G401.6 (cell line): ENCODE results near the gene NSUN4.
"Not testable (repeated sequence)": the region's sequence is repeated elsewhere in the genome, so short reads cannot be mapped to it uniquely, and the experiment has no call there.

Source experiments
- FAIRE-seq: peaks from 2 replicates; lab custom pipeline; 2012; peaks lifted over from hg19 to GRCh38; lab: Jason Lieb, UNC

The NSUN4 gene

GRCh38 chr1:46340404-46341221, at the start of gene NSUN4:
NSUN4 (plus strand) TSS chr1:46340807; CDS start chr1:46340827, 20 bp downstream.
- FAIRE-seq = peak; percentile 85

GRCh38 chr1:46295306-46295705, 45.3 kb upstream of the NSUN4 start:
- no peak for FAIRE-seq

GRCh38 chr1:46298387-46298786, 42.2 kb upstream of the NSUN4 start:
- no peak for FAIRE-seq

DNA sequence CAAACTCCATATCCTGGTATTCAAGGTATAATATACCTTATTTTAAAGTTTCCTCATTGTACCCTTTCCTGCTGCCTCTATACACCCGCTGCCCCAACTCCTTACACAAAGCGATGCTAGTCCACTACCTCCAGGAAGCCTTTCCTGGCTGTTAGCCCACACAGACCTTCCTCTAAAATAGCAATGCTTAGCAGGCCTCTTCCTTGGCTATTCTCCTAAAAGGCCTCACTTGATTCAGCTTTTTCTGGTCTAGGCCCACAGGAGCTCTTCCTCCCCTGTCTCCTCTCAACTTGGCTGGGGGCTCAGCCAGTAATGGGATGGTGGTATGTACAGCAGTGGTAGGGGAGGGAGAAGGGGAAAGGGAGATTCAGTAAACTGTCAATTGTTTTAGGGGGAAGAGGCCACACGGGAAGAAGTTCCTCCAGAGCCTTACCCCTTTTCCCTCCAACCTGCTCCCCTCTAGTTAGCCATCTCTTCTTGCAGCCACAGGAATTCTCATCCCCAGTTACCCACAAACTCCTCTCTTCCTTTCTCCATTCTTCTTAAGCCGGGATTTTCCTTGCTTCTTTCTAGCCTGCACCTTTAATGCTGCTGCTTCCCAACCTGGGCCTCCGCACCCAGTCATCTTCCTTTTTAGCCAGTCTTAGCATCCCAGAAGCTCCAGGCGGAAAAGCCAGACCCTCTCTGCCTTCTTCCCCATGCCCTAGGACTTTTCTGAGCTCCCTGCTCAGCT, 39.8 kb upstream of the NSUN4 start:
- FAIRE-seq = no peak

DNA sequence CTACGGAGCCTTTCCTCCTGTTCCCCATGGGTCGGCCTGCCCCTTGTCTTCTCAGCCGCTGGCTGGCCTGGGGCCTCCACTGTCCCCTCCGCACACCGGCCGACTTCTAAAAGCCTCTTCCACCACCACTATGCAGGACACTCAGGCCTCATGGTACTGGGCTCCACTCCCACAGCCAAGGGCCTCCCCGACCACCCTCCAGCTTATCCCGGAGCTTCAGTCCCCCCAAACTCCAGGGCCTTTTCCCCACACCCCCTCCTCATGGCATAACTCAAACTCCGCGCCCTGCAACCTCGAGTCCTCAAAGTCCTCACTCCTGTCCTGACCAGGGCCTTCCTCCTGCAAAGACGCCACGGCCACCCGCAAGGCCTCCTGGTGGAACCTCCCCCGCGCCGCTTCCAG, 39.2 kb upstream of the NSUN4 start:
- no peak for FAIRE-seq

- no peak for FAIRE-seq
Observed at GRCh38 chr1:46301808-46302640, 38.6 kb upstream of the NSUN4 start.

- FAIRE-seq = no peak
Observed at GRCh38 chr1:46302641-46303037, 38.0 kb upstream of the NSUN4 start.

GRCh38 chr1:46303038-46303871, 37.4 kb upstream of the NSUN4 start, which contains the start of the genes LRRC41 and UQCRH:
LRRC41 (minus strand) TSS chr1:46303616; CDS start chr1:46303322, 294 bp downstream.
UQCRH (plus strand) TSS chr1:46303698; CDS start chr1:46303767, 69 bp downstream.
- peak; percentile 80 for FAIRE-seq

- no peak for FAIRE-seq
Observed at GRCh38 chr1:46303872-46304326, 36.7 kb upstream of the NSUN4 start.

DNA sequence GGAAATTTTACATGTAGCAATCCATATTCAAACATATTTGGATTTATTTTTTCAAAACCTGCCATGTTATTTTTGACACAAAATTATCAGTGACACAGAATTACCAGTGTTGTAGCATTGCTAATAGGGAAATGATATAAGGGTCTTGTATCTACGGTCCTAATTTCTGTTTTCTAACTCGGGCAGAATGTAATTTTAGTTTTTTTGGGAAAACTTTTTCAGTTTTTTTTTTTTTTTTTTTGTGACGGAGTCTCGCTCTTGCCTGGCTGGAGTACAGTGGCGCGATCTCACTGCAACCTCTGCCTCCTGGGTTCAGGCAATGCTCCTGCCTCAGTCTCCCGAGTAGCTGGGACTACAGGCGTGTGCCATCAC, 34.5 kb upstream of the NSUN4 start:
- no peak for FAIRE-seq

DNA sequence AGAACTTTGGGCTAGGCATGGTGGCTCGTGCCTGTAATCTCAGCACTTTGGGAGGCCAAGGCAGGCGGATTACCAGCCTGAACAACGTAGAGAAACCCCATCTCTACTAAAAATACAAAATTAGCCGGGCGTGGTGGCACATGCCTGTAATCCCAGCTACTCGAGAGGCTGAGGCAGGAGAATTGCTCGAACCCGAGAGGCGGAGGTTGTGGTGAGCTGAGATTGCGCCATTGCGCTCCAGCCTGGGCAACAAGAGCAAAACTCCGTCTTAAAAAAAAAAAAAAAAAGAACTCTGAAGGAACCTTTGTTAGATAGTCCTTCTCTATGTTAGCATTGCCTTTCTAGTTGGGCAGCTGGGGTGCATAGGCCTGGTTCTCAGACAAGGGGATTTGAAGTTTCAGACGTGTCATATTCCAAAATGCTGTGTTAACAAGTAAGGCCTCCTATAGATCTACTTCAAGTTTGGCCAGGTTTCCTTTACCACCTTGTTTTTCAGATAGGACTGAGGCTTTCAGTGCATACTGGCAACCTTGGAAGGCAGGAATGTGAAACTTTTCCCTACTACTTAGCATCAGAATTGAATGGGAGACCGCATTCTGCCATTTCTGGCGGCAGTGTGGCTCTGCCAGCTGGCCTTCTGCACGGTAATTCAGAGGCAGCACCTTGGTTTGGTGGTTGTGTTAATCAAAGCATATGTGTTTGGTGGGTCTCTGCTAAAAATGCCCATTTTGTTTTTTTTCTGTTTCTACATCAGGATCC, 31.0 kb upstream of the NSUN4 start:
- no peak for FAIRE-seq

DNA sequence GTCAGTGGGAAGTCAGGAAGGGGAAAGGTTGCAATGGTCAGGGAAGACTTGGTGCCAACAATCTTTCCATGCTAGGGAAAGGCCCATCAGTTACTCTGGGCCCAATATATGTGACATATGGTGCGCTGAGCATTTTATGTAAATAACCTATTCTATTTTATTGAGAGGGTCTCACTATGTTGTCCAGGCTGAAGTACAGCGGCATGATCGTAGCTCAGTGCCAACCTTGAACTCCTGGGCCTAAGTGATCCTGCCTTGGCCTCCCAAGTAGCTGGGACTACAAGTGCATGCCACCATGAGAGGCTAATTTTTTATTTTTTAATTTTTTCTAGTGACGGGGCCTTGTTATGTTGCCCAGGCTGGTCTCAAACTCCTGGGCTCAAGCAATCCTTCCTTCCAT, 30.3 kb upstream of the NSUN4 start:
- no peak for FAIRE-seq

GRCh38 chr1:46315669-46316403, 24.8 kb upstream of the NSUN4 start:
- FAIRE-seq = no peak

GRCh38 chr1:46317323-46317722, 23.3 kb upstream of the NSUN4 start:
- no peak for FAIRE-seq

- not testable (repeated sequence) for FAIRE-seq
Observed at GRCh38 chr1:46319301-46319700, 21.3 kb upstream of the NSUN4 start.

GRCh38 chr1:46319960-46320914, 20.4 kb upstream of the NSUN4 start:
- not testable (repeated sequence) for FAIRE-seq

- not testable (repeated sequence) for FAIRE-seq
Observed at GRCh38 chr1:46322191-46322590, 18.4 kb upstream of the NSUN4 start.

DNA sequence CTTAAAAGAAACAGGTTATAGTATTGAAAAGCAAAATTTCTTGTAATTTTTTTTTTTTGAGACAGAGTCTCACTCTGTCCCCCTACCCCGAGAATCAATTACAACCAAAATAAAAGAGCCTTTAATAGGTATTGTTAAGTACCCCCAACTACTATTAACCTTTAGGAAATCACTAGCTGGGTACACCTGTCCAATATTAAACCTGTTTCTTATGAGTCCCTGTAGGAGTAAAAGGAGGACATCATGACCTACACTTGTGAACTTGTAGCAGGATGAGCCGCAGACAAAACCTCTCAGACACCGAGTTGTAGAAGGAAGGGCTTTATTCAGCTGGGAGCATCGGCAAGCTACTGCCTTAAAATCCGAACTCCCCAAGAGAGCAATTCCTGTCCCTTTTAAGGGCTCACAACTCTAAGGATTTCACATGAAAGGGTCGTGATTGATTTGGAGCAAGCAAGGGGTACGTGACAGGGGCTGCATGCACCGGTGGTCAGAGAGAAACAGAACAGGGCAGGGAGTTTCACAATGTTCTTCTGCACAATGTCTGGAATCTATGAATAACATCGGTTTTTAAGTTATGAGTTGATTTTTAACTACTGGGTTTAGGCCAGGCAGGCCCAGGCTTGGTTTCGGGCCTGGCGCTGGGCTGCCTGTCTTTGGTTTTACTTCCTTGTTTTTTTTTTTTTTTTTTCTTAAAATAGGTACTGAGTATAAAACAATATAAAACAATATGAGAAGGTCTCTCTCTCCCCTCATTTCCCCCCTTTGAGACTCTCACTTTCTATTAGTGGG, 15.1 kb upstream of the NSUN4 start:
- FAIRE-seq = not testable (repeated sequence)
